Upper lobe of left lung (tissue), 4 donors: ENCODE results near the gene KCNK16.

Experiments
- EP300 ChIP-seq, 4 donors: sonication (generic); formaldehyde crosslinking; IDR thresholded peaks; one replicate each; pipeline ENCODE4 v1.5.1; 2017; ENCODE audit warnings: antibody characterized with exemption in 4 of 4, control low read depth in 2 of 4
- TF ChIP-seq, protein P1 (sequence below), 6 experiments: fragments of 450-650 bp in 4 of 6; fragments of 200-600 bp in 2 of 6; sonication (generic) in 2 of 6; IDR thresholded peaks; one replicate each; pipeline ENCODE4 v1.5.1; 2016 to 2019; ENCODE audit warnings: antibody characterized with exemption in 6 of 6

- TF ChIP-seq, protein P1, sequence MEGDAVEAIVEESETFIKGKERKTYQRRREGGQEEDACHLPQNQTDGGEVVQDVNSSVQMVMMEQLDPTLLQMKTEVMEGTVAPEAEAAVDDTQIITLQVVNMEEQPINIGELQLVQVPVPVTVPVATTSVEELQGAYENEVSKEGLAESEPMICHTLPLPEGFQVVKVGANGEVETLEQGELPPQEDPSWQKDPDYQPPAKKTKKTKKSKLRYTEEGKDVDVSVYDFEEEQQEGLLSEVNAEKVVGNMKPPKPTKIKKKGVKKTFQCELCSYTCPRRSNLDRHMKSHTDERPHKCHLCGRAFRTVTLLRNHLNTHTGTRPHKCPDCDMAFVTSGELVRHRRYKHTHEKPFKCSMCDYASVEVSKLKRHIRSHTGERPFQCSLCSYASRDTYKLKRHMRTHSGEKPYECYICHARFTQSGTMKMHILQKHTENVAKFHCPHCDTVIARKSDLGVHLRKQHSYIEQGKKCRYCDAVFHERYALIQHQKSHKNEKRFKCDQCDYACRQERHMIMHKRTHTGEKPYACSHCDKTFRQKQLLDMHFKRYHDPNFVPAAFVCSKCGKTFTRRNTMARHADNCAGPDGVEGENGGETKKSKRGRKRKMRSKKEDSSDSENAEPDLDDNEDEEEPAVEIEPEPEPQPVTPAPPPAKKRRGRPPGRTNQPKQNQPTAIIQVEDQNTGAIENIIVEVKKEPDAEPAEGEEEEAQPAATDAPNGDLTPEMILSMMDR (IDR thresholded peaks at IDR 0.05), result peak in 1 of 6 experiments; percentile 21
- no peak for TF ChIP-seq EP300 (IDR thresholded peaks at IDR 0.05)
Observed at GRCh38 chr6:39303425-39304153, 18.9 kb downstream of the KCNK16 start.
